Measurements from ENCODE around the gene ANKRD39.
"Not testable (repeated sequence)": the region's sequence is repeated elsewhere in the genome, so short reads cannot be mapped to it uniquely, and the experiment has no call there.

Gene ANKRD39, protein sequence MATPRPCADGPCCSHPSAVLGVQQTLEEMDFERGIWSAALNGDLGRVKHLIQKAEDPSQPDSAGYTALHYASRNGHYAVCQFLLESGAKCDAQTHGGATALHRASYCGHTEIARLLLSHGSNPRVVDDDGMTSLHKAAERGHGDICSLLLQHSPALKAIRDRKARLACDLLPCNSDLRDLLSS

DNA sequence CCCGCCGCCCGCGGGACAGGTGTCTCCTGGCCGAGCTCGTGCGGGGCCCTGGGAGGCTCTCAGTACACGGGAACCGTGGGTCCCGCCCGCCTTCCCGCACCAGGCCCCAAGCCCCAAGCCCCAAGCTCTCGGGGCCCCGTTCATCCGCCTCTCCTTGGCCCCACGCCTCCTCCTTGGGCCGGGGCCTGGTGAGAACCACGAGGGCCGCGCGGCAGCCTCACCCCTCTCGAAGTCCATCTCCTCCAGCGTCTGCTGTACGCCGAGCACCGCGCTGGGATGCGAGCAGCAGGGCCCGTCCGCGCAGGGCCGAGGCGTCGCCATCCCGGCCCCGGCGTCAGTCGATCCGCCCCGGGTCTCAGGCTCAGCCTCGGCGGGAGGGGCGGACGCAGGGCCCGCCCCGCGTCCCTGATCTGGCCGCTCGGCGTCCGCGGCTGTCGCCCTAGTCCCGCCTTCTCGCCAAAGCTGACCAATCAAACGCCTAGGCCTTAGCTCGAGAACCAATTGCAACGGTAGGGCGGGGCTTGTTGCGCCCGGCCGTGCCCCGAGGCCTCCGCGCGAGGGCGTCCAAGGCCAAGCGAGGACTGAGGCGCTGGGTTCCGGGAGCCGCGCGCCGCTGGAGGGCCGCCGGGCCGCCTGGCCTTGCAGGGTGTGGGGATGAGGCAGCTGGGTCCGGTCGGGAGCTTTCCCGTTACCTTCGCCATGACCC is at the start of gene ANKRD39:
Gene ANKRD39 (minus strand): TSS at position 350 of the 706 bp plus-strand sequence. CDS start 29 bp downstream, at position 321.
- peak; percentile 99 for DNase-seq

DNA sequence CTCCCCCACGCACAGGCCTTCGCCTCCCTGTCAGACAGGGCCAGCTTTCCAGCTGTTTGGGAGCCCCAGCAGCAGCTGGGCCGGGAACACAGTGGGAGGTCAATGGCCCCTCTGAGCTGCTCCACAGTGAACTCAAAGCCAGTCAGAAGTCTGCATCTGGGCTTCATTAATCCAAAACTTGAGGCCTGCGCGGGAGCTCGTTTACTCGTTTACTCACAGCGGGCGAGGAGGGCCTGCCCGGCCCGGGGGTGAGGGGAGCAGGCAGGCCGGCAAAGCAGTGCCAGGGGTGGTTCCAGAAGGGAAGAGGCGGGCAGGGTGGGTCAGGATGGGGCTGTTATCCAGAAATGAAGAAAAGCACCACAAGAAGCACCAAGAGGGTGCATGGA is 48.9 kb upstream of the ANKRD39 start:
- DNase-seq, result peak; percentile 87

DNA sequence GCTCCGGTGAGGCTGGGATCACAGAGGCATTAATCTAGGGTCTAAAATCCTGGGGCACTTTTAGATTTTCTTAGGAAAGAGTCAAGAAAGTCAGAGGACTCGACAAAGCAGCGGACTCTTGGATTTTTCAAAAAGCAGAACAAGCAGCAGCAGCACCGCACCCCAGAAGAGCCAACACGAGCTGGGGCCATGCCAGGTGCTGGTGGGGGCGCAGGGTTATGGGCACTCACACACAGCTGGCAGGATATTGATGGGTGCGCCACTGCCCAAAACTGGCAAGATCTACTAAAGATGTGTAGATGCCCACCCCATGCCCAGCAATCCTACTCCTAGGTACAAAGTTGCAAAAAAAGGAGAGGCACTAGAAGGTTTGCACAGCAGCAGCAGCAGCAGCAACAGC is 46.0 kb upstream of the ANKRD39 start:
- DNase-seq, result no peak

DNA sequence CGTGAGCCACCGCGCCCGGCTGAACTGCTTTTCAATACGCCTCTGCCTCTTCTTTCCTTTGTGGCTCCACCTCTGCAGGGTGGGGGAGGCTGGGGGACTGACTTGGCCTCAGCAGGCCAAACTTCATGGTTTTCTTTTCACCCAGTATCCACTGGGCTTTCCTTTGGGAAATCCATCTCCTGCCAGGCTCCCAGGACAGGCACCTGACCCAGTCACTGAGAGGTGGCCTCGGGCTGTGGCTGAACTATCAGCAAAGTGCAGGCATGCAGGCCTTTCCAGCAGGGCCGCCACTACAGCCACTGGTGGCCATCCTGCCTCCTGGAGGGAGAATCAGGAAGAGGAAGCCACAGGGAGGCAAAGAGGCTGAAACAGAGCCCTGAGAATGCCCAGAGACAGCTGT is 45.5 kb upstream of the ANKRD39 start:
- no peak for DNase-seq

DNA sequence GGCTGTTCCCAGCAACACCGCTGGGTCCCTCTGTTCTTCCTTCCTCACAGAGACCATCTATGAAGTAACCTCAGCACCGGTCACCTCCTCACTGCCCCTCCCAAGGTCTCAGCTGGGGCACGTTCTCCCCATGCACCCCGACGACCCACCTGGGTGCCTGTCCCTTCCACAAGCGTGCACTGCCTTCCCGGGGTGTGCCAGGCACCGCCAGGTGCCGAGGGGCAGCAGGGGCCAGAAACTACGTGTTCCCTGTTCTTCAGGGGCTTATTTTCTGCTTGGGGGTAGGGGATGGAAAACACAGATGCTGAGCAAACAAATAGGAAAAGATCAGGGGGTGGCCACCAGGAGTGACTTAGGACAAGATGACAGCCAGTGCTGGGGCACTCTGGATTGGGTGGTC is 42.4 kb upstream of the ANKRD39 start:
- DNase-seq, result no peak

DNA sequence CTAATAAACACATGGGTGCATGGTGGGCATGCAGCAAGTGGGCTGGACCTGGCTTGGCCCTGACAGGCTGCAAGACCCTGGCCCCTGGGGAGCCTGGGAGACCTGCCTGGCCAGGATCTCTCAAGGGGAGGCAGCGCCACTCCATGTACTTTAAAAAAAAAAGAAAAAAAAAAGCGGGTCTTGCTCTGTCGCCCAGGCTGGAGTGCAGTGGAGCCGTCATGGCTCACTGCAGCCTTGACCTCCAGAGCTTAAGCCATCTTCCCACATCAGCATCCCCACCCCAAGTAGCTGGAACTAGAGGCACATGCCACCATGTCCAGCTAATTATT is 41.6 kb upstream of the ANKRD39 start:
- DNase-seq, result no peak

DNA sequence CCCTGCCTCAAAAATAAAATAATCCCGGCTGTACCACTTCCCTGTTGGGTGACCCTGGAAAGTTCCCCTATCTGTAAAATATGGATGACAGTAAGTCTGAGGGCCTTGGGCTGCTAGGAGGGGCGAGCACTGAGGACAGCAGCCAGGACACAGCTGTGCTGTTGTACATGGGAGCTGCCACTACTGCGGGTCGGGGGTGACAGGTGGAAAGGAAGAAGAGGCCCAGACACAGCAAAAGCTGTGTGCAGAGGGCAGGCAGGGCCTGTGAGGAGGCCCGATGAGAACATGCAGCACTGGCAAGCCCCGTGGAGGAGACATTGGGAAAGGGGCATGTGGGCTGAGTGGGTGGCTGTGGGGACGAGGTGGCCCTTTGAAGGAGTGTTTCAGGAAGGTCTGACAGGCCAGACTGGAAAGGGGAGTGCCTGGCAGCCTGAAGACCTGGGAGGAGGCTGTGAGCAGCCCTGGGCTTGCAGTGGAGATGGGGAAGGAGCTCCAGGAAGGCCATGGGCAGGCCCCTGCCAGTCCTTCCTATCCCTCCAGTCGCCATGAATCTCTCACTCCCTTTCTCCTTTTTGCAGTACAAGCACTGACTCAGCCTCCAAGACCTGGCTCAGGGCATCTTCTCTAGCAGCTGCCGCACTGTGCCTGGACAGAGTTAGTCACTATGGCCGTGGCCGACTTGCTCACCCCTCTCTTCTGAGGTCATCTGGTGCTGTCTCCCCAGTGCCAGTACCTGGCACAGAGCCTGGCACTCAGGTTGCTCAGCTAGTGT is 41.0 kb upstream of the ANKRD39 start:
- no peak for DNase-seq

DNA sequence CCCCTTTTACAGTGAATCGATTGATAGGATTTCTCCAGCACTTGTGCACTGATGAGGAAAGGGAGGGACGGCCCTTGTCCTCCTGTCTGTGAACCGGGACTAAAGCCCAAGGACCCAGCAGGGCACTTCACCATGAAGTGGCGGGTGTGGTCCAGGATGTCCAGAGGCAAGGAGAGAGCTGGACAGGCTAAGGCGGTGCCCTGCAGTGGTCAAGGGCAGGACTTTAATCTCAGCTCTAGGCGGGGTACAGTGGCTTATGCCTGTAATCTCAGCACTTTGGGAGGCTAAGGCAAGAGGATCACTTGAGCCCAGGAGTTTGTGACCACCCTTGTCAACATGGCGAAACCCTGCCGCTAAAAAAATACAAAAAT is 40.3 kb upstream of the ANKRD39 start:
- no peak for DNase-seq

DNA sequence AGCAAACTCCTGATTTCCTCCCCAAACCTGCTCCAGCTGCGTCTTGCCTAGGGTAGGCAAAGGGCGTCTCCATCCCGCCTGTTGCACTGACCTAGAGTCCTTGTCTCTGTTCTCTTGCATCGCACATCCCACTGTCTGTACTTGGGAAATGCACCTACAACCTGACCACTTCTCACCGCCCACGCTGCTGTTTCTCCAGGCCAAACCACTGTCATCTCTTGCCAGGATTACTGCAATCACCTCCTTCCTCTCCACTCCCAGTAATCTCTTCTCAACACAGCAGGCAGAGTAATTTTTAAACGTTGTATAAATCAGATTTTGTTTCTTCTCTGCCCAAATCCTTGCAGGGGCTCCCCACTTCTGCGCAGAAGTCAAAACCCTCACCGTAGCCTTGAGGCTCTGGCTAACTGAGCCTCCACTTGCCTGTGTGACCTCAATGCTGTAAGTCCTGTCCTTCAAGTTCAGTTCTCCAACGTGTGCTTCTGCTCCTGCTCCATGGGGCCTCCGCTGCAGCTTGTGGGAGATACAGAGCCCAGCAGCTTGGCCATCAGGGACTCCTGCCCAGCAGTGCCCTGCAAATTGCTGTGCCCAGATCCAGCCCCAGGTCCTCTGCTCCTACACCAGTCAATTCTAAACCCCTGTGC is 39.8 kb upstream of the ANKRD39 start:
- DNase-seq, result no peak

DNA sequence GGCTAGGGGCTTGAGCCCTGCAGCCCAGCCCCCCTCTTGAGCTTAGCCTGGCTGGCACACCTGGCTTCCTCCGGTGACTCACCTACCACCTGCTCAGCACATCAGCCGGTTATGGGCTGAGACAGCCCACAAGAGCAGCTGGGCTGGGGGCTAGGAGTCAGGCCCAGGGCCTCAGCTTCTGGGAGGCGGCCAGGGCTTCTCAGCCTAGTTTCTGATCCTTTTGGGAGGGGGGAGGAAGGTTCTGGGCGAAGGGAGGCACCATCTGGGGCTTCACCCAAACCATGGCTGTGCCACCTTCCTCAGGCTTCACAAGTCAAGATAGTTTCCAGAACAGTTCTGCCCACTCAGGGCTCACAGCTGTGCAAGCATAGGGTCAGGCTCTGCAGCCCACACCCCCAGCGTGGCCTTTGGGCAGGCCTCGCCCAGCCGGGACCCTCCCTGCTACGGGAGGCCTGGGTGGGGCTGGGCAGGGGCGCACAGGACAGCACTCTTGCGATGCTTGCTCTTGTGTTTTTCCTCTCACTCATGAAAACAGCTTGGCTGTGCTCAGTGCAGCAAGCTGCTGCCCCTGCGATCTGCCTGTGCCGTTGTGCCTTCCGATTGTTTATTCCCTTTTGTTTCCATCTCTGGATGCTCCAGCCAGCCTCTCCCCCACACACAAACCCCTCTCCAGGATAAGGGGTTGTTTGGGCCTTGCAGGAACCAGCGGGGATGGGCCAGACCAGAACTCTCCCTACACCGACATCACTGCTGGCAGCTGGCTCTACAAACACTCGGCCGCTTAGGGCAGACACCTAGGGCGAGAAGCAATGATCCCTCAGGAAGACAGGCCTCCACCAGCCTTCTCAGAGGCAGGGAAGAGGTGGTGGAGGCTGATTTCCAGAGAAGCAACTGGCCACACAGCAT is 38.2 kb upstream of the ANKRD39 start:
- no peak for DNase-seq

DNA sequence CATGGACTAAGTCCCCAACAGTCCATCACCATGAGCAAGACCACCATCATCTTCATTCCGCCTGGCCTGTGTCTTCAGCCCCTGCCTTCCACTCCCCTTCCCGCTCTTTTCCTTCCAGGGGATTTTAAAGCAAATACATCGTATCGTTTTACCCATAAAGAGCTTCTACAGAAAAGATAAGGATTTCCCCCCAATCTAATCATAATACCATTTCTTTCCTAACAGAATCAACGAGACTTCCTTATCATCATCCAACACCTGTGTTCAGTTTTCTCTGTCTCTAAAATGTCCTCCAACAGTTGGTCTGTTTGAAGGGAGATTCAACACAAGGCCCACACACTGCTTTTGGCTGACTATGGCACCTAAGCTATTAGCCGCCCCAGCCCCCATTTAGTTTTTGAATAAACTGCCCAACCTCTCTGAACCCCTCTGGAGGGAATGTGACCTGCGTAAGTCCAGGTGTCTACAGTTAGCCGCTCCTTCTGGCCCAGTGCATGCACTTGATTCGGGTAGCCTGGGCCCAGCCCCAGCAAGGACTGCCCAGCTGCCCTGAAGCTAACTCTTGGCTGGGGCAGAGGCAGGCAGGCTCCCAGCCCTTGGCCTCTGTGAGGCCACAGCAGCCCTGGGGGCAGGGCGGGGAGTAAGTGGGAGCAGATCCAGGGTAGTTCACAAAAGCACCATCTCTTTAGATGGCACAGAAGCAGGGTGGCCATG is 37.4 kb upstream of the ANKRD39 start:
- no peak for DNase-seq

DNA sequence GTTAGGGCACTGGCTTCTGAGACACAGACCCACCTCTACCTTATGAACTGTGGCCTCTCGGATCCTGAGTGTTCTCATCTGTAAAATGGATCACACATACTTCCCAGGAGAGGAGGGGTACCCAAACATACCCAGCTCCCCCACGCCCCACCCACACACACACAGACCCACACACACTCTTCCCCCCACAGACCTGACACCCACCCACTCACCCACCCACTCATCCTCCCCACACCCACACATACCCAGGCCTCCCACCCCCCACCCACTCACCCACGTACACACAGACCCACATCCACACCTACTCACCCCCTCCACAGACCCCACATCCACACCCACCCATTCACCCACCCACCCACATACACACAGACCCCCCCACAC is 36.3 kb upstream of the ANKRD39 start:
- no peak for DNase-seq

DNA sequence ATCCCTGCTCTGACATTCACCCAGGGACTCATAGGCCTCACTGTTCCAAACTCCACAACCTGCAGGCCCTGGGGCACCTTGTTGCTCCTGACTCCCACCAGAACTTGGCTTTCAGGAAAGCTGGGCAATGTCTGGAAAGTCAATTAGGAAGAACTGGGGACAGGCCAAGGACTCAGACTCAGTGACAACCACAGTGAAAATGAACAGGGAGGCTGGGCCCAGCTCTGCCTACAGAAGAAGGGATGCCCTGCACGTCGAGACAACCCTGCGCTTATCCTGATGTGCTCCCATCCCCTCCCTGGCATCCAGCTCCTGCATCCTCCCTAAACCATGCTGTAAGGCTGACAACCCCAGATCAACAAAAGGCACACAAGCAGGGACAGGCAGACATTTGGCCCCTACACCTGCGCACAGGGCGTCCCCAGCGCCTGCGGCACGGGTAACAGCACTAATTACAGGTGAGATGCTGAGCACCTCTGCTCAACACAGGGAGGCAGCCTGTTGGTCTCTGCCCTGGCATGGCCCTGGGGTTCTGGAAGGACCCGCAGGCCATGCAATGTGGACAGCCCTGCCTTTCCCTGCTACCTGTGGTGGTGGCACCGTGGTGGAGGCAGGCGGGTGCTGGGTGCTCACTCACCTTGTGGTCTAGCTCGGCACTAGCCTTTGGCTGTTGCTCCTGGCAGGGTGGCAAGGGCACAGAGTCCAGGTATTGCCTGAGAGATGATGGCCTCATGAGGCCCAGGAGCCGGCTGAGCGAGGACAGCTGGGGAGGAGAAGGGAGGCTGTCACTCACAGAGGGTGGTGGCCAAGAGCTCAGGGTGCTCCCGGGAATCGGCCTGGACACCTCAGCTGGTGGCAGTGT is 35.7 kb upstream of the ANKRD39 start:
- no peak for DNase-seq

DNA sequence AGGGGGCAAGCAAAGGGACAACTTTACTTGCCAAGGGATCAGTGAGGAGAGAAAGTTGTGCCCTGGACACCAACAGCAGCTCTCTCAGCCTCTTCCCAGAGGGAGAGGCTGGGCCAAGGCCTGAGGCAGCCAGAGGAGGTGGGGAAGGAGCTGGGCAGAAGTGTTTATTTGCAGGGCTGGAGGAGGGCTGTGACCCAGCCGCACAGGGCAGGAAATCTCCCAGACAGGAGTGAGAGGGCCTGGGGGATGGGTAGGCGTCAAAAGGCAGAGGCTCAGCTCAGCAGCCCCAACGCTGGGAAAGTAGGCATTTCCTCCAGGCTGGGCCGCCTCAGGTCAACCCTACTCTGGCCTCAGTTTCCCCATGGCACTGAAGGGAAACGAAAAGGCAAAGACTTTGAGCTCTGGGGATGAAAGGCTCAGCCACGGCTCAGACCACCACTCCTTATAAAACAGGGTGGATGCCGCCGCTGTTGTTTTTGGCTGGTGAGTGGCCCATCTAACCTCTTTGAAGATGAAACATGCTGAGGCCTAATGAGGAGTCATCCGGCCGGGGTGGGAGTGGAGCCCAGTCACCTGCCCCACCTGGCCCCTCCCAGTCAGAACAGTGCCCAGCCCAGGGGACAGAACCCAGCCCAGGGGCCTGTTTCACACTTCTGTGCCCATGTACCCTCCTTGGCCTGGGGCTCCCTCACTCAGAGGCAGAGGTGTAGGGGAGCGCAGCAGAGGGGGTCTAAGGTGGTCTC is 33.9 kb upstream of the ANKRD39 start:
- DNase-seq, result no peak

DNA sequence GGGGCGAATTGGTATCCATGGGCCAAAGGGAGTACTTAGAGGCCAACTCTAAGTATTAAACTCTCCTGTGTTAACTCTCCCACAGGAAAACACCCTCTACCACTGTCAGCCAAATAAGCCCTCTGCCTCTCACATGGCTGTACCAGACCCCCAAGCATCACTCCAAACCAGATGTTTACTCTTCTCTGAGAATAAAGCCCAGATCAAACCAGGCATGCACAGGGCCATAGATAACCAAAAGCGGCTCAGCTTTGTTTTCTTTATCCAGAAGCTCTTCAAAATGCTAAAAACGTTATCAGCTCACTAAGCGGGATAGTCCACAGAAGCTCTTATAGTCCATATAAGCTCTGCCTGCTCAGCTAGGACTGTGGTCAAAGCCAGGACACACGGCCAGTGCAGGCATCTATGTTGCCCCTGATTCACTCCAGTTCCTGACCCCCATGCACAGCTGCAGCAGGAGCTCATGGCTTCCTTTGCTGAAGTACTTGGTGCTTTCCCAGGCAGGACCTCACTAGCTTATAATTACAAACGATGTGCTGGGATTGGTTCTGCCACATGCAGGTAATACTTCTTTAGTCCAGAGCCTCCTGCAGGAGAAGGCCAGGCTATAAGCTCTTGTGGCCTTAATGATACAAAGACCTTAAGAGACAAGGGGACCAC is 33.0 kb upstream of the ANKRD39 start:
- DNase-seq, result no peak

DNA sequence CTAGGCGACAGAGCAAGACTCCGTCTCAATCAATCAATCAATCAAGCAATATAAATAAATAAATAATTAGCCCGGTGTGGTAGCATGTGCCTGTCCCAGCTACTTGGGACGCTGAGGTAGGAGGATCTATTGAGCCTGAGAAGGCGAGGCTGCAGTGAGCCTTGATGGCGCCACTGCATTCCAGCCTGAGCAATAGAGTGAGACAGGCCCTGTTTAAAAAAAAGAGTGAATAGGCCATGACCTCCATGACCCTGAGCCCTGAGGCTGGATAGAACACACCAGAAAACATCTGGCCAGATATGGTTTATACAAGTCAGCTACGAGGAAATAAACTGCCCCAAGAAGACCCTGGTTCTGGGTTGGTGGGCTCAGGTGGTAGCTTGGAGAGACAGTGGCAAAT is 32.4 kb upstream of the ANKRD39 start:
- no peak for DNase-seq

DNA sequence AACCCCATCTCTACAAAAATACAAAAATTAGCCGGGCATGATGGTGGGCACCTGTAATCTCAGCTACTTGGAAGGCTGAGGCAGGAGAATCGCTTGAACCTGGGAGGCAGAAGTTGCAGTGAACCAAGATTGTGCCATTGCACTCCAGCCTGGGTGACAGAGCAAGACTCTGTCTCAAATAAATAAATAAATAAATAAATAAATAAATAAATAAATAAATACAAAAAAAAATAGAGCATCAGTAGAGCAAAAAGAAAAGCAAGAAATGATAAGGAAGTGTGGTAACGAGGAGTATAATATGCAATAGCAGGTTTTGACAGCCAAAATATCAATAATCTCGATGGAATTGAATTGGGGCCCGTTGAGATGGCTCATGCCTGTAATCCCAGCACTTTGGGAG is 31.7 kb upstream of the ANKRD39 start:
- not testable (repeated sequence) for DNase-seq

DNA sequence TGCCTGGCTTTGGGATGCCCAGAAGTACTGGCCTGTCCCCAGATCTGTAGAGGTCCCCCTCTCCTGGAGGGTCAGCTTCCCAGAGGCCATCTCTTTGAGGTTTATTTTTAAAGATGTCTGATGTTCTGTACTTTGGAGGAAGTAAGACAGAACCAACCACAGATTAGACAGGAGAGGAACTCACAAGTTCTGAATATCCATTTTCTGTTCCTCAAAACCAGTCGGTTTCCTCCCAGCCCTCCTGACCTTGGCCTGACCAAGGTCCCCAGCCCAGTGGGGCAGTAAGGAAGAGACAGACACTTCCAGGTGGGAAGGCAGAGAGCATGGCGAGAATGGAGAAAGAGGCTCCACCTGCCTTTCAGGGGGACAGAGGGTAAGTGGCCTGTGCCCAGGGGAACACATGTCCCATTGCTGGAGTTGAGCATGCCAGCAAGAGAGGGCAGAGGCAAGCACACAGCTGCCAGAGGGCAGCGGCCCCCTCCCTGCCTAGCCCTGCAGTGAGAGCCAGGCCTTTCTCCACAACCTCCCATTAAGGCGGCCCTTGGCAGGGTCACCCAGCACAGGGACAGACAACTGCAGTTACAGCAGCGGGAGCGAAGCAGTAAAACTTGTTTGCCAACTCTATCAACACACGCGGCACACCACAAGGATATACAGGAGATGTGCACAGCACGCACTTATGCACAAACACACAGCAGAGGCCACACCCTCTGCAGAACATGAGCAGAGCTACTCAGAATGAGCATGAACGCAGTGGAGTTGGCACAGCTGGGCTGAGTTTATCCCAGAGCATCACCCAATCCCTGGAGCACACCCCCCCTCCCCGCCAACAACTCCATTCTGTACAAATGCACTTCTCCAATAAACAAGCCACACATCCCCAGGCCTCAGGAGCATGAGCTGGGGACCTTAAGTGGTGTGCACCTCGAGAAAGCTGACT is 30.5 kb upstream of the ANKRD39 start:
- peak; percentile 74 for DNase-seq

Data from femur (tissue), 1 donor.